H1 (cell line): ENCODE data around the gene ECSIT. TPM values are rescaled to one million over a fixed set of nuclear protein-coding genes. Genes with fewer than 3 reads are reported as not detected.

Source experiments
- ASH2L ChIP-seq: fragments of 200-600, 300-600 bp; sonication (generic); IDR thresholded peaks from one replicate; pipeline ENCODE4 v1.7.1; 2017; ENCODE audit warnings: low read length
- BRCA1 ChIP-seq: IDR thresholded peaks from 2 replicates; pipeline ENCODE4 v1.6.1; 2012; ENCODE audit warnings: low read depth, low read length, improper control_type of control experiment
- CBX8 ChIP-seq: fragments of 300-800, 300-1000 bp; sonication (generic); IDR thresholded peaks from 2 replicates; pipeline ENCODE4 v1.7.1; 2016; ENCODE audit warnings: low read depth, low read length, borderline replicate concordance
- CHD2 ChIP-seq: IDR thresholded peaks from 2 replicates; pipeline ENCODE4 v1.6.1; 2012; ENCODE audit warnings: low read length, improper control_type of control experiment
- CREB1 ChIP-seq: IDR thresholded peaks from 2 replicates; pipeline ENCODE4 v1.6.1; 2012; ENCODE audit warnings: inconsistent platforms
- CTBP2 ChIP-seq: IDR thresholded peaks from 2 replicates; pipeline ENCODE4 v1.7.0; 2011; ENCODE audit warnings: borderline replicate concordance, mild to moderate bottlenecking, moderate library complexity, mixed read lengths, low read length; ENCODE audit not compliant: insufficient read depth, insufficient read length
- EGR1 ChIP-seq: IDR thresholded peaks from 2 replicates; pipeline ENCODE4 v1.6.1; 2011; ENCODE audit warnings: low read depth, low read length, borderline replicate concordance
- HDAC2 ChIP-seq, 2 experiments: fragments of 300-600 bp in 1 of 2; sonication (generic) in 1 of 2; IDR thresholded peaks; 2 replicates each; pipeline ENCODE4 v1.6.1; 2011 to 2012; ENCODE audit warnings: low read depth in 2 of 2, low read length in 2 of 2, mild to moderate bottlenecking in 2 of 2, moderate library complexity in 2 of 2, borderline replicate concordance in 1 of 2, inconsistent platforms in 1 of 2
- HDAC6 ChIP-seq: IDR thresholded peaks from one replicate; pipeline ENCODE4 v1.7.1; 2012; ENCODE audit warnings: low read depth, mild to moderate bottlenecking, inconsistent platforms, low read length, moderate library complexity
- JUND ChIP-seq: IDR thresholded peaks from 2 replicates; pipeline ENCODE4 v1.6.1; 2011; ENCODE audit warnings: mild to moderate bottlenecking, improper control_type of control experiment, low read length
- MAX ChIP-seq: IDR thresholded peaks from 2 replicates; pipeline ENCODE4 v1.6.1; 2012; ENCODE audit warnings: inconsistent platforms
- NANOG ChIP-seq: IDR thresholded peaks from 2 replicates; pipeline ENCODE4 v1.6.1; 2011; ENCODE audit warnings: low read length, low read depth, mild to moderate bottlenecking, inconsistent platforms; ENCODE audit not compliant: insufficient read depth, poor library complexity, severe bottlenecking
- PHF8 ChIP-seq: fragments of 200-600 bp; sonication (generic); conservative IDR thresholded peaks from 2 replicates; pipeline ENCODE4 v1.7.1; 2012; ENCODE audit warnings: low read depth, mild to moderate bottlenecking, inconsistent platforms, low read length, moderate library complexity
- POU5F1 ChIP-seq: IDR thresholded peaks from 2 replicates; pipeline ENCODE4 v1.6.1; 2011; ENCODE audit warnings: low read depth, mild to moderate bottlenecking, low read length, moderate library complexity
- RXRA ChIP-seq: IDR thresholded peaks from 2 replicates; pipeline ENCODE4 v1.6.1; 2011; ENCODE audit warnings: low read depth, mild to moderate bottlenecking, low read length, moderate library complexity; ENCODE audit not compliant: insufficient read depth
- SAP30 ChIP-seq: fragments of 300-600 bp; sonication (generic); IDR thresholded peaks from 2 replicates; pipeline ENCODE4 v1.7.1; 2012; ENCODE audit warnings: low read length, moderate library complexity, mild to moderate bottlenecking, inconsistent platforms; ENCODE audit not compliant: insufficient read depth, insufficient replicate concordance
- SP1 ChIP-seq: IDR thresholded peaks from 2 replicates; pipeline ENCODE4 v1.6.1; 2011; ENCODE audit warnings: low read depth, low read length
- SUZ12 ChIP-seq: fragments of 200-600 bp; sonication (generic); IDR thresholded peaks from 2 replicates; pipeline ENCODE4 v1.6.1; 2012; ENCODE audit warnings: mild to moderate bottlenecking, inconsistent platforms, low read length, moderate library complexity, mixed read lengths
- TAF1 ChIP-seq: IDR thresholded peaks from 2 replicates; pipeline ENCODE4 v1.6.1; 2011; ENCODE audit warnings: mild to moderate bottlenecking, low read depth, low read length
- TAF7 ChIP-seq: optimal IDR thresholded peaks from 2 replicates; pipeline ENCODE3; 2011; ENCODE audit warnings: low read depth, mild to moderate bottlenecking, inconsistent platforms, low read length, moderate library complexity, borderline replicate concordance
- TCF12 ChIP-seq: IDR thresholded peaks from 2 replicates; pipeline ENCODE4 v1.6.1; 2011; ENCODE audit warnings: low read depth, mild to moderate bottlenecking, low read length
- TEAD4 ChIP-seq: IDR thresholded peaks from 2 replicates; pipeline ENCODE4 v1.6.1; 2012; ENCODE audit warnings: low read depth, low read length, inconsistent platforms, mixed read lengths
- YY1 ChIP-seq: IDR thresholded peaks from 2 replicates; pipeline ENCODE4 v1.6.1; 2011; ENCODE audit warnings: low read depth, mild to moderate bottlenecking, low read length
- ZNF274 ChIP-seq: IDR thresholded peaks from 2 replicates; pipeline ENCODE4 v1.7.0; 2012; ENCODE audit warnings: low read length, borderline replicate concordance; ENCODE audit errors: extremely low read depth
- polyA plus RNA-seq, 7 experiments: library from polyadenylated mRNA; depleted of rRNA in 3 of 7; stranded (reverse) in 5 of 7; unstranded in 2 of 7; fragments of >200 nt in 5 of 7; fragments of 200-250 nt in 2 of 7; gene quantifications; 1 replicate in 5 of 7; 2 replicates in 1 of 7; 4 replicates in 1 of 7; pipeline versions ENCODE4 v1.2.1 to v1.2.3, GENCODE V29; 2011 to 2013; ENCODE audit warnings: missing spikeins in 2 of 7, mixed read lengths in 2 of 7
- total RNA-seq: library from RNA; stranded (reverse); fragmentation: NEBNext Ultra II Directional; extraction: Animal tissue kit (Norgen Biotek cat#: 25700); gene quantifications from 2 replicates; pipeline ENCODE4 v1.2.1, GENCODE V29; 2021

The ECSIT gene
- total and polyA plus RNA-seq, 2 of the 8 experiments (the other 6 are each of a cell fraction or from before 2014, with no cell fraction given): 55.7 to 74.1 TPM

- TF ChIP-seq BRCA1 (no peak), CBX8 (no peak), CREB1 (peak; percentile 56), RXRA (no peak), SUZ12 (no peak), ZNF274 (no peak), YY1 (peak; percentile 55; the same call in 1 of the 2 replicates), TAF1 (no peak), ASH2L (no peak), HDAC2 (IDR thresholded peaks at IDR 0.05; ENCODE audit: borderline replicate concordance in 1 of 2, low read depth in 2 of 2, low read length in 2 of 2) (peak; percentile 57 to 68; a peak in 1 of 4 replicates), NANOG (no peak), HDAC6 (no peak), SP1 (peak; percentile 84), TEAD4 (0 out of 2 replicates have a peak, but pooled peaks have one; percentile 19), SAP30 (no peak), CTBP2 (peak; percentile 40), POU5F1 (no peak), PHF8 (peak; percentile 49; the same call in 1 of the 2 replicates), CHD2 (no peak), TCF12 (0 out of 2 replicates have a peak, but pooled peaks have one; percentile 16), TAF7 (peak; percentile 67), JUND (no peak), MAX (peak; percentile 82), EGR1 (peak; percentile 59; the same call in 1 of the 2 replicates)
Observed at GRCh38 chr19:11479090-11479897, 49.6 kb downstream of the ECSIT start (continued).
